NCI-H1105 treated with DMSO at 0.1 percent for 48 hours (cell line): ENCODE data around the gene N4BP2L1.

Source experiments
- DNase-seq: peaks from one replicate; lab custom pipeline; 2025; lab: John Stamatoyannopoulos, UW

N4BP2L1 gene

DNA sequence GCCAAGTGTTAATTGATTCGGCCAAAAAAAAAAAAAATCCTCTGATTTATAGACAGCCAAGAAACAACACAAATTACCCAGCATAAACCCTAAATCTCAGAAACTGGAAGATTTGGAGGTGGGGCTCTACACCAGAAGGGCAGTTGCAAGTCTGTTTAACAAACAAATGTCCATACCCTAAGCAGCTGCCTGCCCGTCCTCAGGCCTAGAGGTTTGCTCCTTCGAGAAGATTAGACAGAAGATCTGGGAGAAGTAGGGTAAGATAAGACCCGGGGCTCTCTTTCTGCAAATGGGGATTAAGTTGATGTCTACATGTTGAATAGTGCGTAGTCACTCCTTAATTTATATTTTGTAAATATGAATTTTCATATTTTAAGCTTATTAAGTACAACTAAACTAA lies 3.4 kb upstream of the N4BP2L1 start:
- no peak for DNase-seq

DNA sequence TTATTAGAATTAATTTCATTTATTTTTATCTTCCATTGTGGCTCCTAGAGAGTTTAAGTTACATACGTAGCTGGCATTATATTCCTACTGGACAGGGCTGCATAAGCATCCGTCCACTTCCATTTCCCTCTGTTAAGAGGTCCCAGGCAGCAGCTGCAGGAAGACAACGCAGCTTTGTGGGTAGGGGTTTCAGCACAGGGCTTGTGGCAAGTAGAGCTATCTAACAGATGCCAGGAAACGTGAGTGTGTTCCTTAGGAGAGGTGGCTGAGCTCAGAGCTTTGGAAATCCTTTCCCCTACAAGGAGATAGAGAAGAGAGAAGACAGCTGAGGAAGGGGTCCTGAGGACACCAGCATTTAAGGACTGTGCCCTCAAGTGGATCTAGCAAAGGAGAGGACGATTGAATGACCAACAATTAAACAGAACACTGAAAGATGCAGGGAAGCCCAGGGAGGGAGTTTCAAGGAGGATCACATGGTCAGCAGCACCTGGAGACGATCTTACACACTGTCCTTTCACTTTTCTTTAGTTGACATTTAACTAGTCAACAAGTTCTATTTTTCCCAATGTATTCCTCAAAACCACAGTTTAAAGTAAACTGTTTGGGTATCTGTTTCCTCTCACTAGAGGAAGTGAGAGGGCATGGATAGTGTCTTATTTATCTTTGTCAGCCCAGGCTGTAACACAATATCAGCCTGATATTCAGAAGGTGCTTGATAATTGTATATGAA lies 2.3 kb upstream of the N4BP2L1 start:
- no peak for DNase-seq

DNA sequence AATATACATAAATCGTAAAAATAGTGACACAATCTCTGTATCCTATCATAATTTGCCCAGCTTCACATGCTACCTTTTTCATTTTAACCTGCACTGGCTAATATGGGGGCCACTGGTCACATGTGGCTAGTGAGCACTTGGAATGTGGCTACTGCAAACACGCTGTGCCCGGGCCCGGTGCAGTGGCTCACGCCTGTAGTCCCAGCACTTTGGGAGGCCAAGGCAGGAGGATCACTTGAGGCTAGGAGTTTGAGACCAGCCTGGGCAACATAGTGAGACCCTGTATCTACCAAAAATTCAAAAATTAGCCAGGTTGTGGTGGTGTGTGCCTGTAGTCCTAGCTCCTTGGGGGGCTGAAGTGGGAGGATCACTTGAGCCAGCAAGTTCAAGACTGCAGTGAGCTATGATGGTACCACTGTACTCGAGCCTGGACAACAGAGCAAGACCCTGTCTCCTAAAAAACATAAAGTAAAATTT lies 1.5 kb upstream of the N4BP2L1 start:
- no peak for DNase-seq

DNA sequence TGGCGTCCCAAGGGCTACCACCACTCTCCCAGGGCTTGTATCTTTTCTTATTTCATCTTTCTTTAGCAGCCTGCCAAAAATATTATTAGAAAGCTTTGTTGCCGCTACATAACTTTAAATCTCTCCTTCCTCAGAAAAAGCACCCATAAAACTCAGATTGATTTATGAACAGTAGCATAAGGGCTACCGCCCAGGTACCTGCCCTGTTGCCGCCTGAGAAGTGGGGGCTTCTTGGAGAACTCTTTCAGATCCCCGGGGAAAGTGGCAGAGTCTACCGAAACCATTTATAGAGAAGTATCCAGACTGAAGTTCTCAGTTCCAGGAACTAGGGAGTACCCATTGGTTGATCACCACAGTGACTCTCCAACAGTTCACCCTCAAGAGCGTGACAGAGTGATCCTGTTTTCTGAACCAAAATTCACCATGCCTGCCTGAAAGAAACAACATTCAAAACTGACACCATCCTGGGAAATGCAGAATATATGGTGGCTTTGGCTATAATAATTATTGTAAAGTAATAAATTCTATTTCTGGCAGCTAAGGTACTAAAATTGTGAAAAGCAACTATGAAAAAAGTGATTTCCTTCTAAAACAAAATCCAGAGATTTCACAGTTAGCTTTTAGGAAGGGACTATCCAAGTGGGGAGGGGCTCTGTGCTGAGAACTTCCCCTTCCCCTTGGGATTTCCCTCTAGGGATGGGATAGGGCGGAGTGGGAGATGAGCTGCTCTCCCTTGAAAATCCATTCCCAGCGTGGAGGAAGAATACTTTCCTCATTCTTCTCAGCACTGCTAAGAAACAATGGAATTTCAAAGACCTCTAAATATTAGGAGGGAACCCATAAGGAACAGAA lies 877 bp upstream of the N4BP2L1 start:
- DNase-seq = no peak

DNA sequence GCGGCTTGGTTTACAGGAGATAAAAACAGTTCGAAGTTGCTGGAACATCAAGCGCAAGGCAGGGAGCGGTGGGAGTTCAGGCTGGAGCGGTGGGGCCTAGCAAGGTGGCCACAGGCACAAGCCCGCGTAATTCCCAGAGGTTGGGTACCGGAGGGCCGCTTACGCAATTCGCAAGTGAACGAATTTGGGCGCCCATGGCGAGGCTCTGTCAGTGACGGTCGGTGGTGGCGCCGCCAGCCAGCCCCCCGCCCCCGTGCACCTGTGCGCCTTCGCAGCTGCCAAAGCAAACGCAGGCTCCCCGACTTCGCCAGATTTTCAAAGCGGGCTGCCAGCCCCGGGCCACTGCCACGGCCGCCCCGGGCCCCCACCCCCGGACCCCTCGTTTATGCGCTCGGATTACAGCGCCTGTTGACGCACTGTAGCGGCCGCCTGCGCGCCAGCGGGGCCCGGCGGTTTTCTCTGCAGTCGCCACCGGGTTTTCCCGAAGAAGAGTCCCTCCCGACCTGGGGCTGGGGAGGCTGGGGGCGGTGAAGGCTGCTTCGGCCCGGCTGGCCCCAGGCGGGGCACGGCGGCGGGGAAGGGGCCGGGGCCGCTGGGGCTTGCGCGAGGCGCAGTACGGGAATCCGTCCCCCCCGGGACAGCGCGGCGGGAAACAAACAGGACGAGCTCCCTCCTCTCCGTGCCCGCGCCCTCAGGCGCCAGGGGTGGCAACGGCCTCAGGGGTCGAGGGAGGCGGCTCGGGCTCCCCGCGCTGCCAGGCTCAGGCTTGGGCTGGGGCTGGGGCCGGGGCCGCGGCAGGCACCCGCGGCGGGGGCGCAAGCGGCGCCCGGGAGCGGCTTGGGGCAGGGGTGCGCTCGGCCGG lies 709 bp downstream of the N4BP2L1 start:
- DNase-seq = peak; percentile 41

DNA sequence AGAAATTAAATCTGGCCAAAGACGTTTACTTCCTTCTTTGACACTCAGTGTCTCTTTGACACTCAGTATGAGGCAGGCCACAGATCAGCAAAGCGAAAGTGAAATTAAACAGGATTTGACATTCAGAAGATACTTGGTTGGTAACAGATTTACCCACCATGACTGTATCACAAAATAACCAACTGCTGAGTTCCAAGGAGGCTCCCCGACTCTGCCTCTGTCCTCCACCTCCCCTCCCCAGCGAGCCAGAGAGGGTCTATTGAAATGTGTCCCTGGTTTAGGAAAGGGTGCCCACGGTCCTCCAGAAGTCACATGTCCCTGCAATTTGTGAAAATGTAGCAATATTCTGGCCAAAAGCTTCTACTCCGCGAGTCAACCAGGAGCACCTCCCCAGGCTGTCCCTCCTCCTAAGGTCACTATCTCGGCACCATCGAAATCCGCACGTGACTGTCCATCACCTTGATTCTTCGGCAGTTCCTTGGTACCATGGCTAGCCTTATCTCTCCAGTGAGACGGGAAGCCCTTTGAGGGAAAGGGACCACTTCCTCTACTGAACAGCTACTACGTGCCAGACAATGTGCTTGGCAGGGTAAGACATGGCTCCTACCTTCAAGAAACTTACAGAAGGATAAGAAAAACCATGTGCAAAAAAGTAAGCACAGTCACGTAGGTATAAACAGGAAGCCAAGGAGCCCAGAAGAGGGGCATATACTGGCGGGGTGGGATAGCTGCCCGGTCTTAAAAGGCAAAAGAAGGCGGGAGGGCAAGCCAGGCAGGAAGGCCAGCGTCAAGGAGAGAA lies 1.5 kb downstream of the N4BP2L1 start:
- DNase-seq = no peak

DNA sequence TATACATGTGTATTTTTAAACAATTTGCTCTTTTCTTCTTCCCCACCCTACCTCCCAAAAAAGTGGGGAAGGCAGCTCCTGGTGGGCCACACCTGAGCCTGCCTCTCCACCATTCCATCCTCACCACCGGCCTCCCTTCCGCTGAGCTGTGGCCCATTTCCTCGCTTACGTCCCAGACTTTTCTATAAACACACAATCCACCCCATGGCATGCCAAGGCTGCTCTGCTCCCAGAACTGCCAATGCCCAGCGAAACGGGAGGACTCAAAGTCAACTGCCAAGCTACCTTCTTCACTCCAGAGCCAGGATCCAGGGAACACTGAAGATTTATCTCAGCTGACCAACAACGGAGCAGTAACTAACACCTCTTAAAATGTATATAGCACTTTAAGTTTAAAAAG lies 2.8 kb downstream of the N4BP2L1 start:
- DNase-seq = no peak

DNA sequence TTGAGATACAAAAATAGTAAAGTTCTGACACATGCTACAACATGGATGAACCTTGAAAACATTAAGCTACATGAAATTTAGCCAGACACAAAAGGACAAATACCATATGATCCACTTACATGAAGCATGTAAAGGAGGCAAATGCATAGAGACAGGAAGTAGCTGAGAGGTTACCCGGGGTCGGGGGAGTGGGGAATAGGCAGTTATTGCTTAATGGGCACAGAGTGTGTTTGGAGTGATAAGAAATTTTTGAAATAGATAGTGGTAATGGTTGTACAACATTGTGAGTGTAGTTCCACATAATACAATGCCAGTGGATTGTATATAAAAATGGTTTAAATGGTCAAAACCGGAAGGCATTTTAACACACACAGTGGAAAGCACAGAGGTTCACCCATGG lies 4.3 kb downstream of the N4BP2L1 start:
- no peak for DNase-seq

DNA sequence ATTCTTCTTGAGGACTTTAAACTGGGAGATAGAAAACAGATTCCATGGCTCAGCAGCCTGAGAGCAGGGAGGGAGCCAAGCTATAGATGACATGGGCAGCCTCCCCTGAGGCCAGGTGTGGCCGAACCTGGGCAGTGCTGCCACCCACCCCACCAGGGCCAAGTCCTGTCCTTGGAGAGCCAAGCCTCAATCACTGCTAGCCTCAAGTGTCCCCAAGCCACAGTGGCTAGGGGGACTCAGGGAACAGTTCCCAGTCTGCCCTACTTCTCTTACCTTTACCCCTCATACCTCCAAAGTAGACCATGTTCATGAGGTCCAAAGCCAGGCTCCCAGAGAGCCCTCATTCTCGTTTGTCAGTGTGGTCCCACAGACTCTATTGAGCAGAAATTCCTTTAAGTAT lies 8.1 kb downstream of the N4BP2L1 start:
- DNase-seq = no peak

DNA sequence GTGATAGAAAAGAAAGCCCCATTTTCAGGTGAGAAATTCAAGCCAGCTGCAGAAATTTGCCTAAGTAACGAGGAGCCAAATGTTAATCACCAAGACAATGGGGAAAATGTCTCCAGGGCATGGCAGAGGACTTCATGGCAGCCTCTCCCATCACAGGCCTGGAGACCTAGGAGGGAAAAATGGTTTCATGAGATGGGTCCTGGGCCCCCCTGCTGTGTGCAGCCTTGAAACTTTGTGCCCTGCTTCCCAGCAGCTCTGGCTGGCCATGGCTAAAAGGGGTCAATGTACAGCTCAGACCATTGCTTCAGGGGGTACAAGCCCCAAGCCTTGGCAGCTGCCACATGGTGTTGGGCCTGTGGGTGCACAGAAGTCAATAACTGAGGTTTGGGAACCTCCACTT lies 9.9 kb downstream of the N4BP2L1 start:
- no peak for DNase-seq

DNA sequence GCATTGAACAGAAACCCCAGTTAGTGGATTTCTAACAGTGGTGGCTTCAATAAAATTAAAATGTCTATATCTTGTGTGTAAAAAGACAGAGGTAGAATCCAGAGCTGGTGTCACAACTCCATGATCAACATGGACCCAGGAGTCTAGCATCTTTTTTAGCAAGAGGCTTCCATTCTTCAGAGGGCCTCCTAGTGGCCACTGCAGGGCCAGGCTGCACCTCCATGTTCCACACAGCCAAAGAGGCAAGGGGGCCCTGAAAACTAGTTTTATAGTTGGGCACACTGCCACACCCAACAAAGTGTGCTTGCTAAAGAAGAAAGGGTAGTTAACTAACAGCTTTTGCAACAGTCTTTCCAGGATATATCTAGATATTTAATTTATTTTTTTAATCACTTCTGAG lies 12.9 kb downstream of the N4BP2L1 start:
- no peak for DNase-seq

DNA sequence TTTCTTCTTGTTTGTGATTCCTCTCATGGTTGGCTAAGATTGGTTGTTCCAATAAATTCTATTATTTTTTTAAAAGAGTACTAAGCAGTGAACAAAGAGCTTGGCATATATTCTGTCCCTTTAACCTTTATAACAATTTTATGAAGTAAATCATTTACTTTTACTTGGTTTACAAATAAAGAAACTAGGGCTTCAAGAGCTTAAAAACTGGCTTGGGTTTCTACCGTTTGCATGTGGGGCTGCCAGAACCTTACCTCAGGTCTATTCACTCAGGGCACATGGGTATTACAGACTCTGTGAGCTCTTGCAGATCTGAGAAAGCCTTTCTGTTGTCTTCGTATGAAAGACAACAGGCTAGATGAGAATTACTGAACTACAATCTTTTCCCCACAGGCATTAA lies 13.3 kb downstream of the N4BP2L1 start:
- no peak for DNase-seq

DNA sequence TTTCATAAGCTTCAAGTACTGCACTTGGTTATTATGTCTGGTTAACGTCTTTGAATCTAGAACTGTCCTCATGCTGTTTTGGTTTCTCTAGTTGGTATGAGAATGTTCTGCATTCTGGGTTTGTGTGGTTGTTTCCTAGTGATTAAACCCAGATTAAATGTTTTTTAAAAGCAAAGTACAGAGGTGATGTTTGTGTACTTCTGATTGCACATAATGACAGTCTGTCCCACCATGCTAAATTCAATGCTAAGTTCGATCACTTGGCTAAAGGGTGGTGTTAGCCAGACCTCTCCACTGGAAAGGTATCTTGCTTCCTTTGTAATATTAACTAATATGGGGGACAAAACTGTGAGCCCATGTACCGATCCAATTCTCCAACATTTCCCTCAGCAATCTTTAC lies 14.6 kb downstream of the N4BP2L1 start:
- DNase-seq = no peak

DNA sequence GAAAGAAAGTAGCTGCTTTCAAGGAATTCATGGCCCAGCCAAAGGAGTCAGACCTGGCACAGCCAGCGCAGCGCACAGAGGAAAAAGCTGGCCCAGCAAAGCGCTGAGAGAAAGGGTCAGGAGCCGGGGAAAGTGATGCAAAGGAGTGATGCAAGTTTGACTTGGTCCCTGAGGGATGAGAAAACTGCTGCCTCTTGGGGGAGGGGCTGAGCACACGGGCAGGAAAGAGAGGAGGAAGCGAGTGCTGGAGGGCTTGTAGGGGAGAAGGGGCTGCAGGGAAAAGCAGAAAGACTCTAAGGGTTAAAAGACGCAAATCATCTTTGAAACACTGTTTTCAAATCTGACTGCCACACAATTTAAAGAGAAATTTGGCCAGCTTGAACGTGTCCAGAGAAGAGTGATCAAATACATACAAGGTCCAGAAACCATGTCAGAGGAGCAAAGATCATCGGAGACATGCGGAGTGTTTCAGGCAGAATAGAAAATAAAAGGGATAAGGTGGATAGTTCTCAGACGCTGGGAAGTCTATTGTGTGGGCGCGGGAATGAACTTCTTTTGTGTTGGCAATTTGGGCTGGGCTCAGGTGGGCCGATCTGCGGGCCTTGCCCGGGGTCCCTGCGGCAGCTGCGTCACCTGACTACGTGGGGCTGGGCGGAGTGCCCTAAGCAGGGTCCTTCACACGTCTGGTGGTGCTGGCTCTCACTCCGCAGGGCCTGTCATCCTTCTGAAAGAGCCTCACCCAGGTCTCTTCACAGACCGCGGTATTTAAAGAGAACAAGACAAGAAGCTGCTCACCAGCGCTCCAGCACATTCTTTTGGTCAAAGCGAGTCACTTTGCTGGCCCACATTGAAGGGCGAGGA lies 18.1 kb downstream of the N4BP2L1 start:
- DNase-seq = peak; percentile 25

DNA sequence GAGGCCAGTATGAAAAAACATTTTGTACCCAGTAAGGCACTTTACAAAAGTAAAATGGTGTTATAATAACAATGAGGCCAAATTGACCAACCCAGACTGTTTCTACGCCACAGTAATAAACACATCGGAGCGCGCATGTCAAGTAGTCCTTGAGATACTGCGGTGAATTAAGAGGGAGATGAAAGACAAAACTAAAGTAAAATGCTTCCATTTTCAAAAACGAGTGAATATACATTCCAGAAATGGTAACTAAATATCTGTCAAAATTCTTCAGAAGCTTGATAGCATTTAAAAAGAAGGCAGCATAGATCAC lies 19.0 kb downstream of the N4BP2L1 start:
- no peak for DNase-seq

DNA sequence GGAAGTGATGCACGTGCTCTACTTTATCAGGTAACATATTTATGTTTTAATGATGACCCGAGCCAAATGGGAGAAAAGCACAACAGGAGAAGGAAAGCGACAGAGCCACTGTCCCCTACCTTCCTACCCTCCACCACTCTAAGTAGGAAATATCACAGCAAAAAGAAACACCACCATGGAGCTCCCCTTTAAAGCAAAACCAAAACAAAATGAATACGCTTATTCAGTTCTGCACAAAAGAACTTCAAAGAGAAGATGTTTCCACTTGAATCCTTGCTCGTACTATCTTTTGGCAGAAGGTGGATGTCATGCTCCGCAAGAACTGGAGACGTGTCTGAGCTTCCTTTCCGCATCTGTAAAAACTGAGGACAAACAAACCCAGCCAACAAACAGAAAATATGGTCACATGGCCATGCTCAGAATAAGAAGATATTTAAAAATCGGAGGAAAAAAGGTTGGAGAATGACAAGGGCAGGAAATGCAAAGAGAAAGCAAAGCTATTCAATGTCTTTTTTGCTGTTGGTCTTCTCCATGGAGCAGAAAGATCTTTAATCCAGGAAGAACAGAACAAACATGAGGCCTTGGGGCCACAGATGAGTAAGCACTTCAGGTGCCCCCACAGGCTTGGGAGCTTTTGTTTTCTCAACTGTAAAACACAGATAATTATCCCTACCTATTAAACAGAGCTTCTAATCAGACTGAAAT lies 19.5 kb downstream of the N4BP2L1 start:
- DNase-seq = peak; percentile 57

DNA sequence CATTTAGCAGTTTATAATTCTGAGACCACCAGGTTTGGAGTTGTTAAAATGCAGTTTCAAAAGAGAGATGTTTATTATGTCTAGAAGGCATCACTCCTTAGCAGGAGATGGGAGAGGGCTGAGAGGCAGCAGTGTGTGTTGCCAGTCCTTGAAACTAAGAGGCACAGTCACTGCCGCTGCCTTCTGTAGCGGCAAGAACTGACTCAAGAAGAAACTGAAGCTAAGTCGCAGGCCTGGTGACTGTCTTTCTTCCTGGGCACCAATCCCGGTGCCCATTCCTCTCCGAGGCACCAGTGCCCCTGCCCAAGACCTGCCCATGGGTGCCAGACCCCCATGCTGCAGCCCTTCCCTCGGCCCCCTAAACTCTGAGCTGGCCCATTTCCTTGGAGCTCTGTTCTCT lies 20.1 kb downstream of the N4BP2L1 start:
- DNase-seq = no peak

DNA sequence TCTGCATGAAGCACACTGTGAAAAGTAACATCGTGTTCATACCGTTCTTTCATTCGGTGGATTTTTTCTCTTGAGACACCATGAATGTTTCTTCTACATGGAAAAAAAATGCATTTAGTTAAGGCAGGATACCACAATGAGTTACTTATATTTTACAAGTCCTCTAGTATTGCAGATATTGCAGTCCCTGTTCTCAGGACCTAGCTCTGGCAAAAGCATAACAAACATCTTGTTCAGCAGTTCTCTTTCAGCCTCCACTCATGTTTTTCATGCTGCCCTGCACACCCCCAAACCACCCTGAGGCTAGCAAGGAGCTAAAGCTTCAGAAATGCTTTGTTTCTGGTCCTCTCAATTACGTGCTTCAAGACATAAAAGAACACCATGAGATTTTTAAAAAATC lies 24.8 kb downstream of the N4BP2L1 start:
- DNase-seq = no peak

DNA sequence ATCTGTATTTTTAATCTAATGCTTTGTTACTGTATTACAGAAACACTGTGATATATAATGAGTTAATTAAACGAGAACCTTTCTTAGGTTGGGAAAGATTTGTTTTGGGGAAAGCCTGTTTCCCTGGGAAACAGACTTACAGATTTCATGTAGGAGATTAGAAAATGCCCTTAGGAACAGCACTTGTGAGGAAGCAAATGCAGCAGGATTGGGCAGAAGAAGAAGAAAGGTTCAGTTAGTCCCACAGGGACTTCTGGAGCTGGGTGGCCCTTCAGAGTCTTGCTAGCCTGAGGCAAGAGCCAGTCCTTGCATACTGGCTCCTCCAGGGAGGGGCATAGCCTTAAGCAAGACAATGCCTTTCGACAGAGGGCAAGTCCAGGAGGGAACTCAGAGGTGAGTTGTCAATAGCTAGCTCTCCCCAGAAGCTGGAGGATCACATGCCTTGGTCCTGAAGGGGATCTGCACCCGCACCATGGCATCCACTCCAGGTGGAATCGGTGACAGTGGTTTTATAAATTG lies 36.8 kb downstream of the N4BP2L1 start:
- DNase-seq = no peak

DNA sequence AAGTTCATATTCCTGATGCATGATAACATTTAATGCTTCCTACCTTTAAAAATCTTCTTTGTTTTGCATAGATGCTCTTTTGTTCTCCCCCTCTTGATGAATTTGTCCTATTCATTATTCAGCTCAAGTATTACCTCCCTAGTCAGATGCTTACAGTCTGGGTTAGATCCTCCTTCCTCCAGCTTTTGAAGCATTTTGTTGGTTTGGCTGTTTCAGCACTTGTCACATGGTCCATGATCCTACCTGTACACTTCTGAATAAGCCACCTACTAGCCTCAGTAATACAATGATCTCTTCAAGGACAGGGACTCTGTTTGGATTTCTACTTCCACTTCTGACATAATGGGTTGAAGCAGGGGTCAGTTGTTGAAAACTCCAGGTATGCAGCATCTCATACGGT lies 37.4 kb downstream of the N4BP2L1 start:
- no peak for DNase-seq
